Activated naive CD4-positive, alpha-beta T cell treated with anti-CD3 and anti-CD28 coated beads for 36 hours (primary cell): ENCODE results near the gene RAB11FIP2. TPM values are rescaled to one million over a fixed set of nuclear protein-coding genes. Genes with fewer than 3 reads are reported as not detected.

ENCODE experiments used
- CTCF ChIA-PET: fragments of 350-600 bp; sonication (Branson Sonifier 250); formaldehyde crosslinking; loops from one replicate; lab custom pipeline; 2021; ENCODE audit warnings: antibody characterized with exemption; lab: Charles Lee
- DNase-seq: peaks from one replicate; pipeline ENCODE4 v3.0.0-alpha.2; 2020
- H3K27ac Mint-ChIP-seq: one replicate; pipeline ENCODE4 v1.8.0; 2021; ENCODE audit warnings: mild to moderate bottlenecking, mixed read lengths
- H3K27me3 Mint-ChIP-seq: one replicate; pipeline ENCODE4 v1.8.0; 2021; ENCODE audit warnings: low read depth, mixed read lengths
- H3K36me3 Mint-ChIP-seq: one replicate; pipeline ENCODE4 v1.8.0; 2021; ENCODE audit warnings: low read depth, mixed read lengths
- H3K4me1 Mint-ChIP-seq: one replicate; pipeline ENCODE4 v1.8.0; 2021; ENCODE audit warnings: low read depth, mixed read lengths
- H3K4me3 Mint-ChIP-seq: one replicate; pipeline ENCODE4 v1.8.0; 2021; ENCODE audit warnings: mild to moderate bottlenecking, moderate library complexity, mixed read lengths
- H3K9me3 Mint-ChIP-seq: one replicate; pipeline ENCODE4 v1.8.0; 2021; ENCODE audit warnings: mixed read lengths
- intact Hi-C: fragments of 100-400 bp; cut with micrococcal nuclease; formaldehyde crosslinking; loops from one replicate; pipeline ENCODE4 v1.15.1; 2023
- total RNA-seq, 2 experiments: library from RNA; stranded (reverse); gene quantifications; one replicate each; pipeline ENCODE4 v1.2.3, GENCODE V29; 2021

The RAB11FIP2 gene
- total RNA-seq, 2 experiments from 2014 or later, result 9.9 to 11.6 TPM

DNA sequence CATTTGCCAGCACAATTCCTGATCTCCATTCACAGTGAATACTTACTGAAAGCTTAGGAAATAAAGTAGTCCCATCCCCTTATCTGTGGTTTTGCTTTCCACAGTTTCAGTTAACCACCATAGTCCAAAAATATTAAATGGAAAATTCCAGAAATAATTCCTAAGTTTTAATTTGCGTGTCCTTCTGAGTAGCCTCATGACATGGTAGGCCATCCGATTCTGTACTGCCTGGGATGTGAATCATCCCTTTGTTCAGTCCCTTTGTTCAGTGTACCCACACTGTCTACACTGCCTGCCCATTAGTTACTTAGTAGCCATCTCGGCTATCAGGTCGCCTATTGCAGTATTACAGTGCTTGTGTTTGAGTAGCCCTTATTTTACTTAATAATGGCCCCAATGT is 14.2 kb downstream of the RAB11FIP2 start:
- no peak overlapping the region for H3K27ac Mint-ChIP-seq
- intact Hi-C loops, result no loop called here
- no peaks in the 10 kb centered on the region for H3K27me3 Mint-ChIP-seq
- H3K36me3 Mint-ChIP-seq, result peaks cover 15% of the 10 kb centered on the region
- CTCF ChIA-PET, result no interaction called here
- no peak overlapping the region for H3K4me3 Mint-ChIP-seq
- no peak for DNase-seq
- peaks cover 36% of the 10 kb centered on the region for H3K4me1 Mint-ChIP-seq
- no peaks in the 10 kb centered on the region for H3K9me3 Mint-ChIP-seq

DNA sequence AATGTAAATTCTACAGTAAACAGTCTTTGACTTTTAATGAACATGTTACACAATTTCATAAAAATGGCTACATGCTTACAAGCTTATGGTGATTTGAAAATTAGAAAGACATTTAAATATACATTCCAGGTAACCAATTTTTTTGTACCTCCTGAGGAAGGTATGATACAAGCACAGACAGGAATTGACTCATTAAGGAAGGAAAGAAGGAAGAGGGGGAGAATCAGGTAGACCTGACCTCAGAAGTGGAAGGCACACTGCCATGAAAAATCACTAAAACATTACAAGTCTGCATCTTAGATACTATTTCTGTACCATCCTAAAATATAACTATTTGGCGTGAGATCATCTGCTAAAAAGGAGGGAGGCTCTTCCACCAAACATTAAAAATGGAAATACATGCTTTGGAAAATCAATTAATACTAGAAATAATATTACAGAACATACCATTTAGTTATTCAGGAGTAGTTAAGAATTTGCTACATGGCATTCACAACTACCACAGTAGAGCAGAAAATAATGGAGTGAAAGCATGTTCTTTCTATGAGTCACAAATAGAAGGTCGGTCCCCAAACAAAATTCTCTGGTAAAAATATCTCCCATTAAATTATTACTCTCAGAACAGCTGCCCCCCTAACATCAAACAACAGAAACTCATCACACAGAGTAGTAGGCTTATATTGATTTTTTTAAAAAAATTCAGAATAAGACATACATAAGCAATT is 15.2 kb downstream of the RAB11FIP2 start:
- no peak overlapping the region for H3K4me3 Mint-ChIP-seq
- CTCF ChIA-PET, result no interaction called here
- peaks cover 32% of the 10 kb centered on the region for H3K4me1 Mint-ChIP-seq
- H3K27me3 Mint-ChIP-seq, result no peaks in the 10 kb centered on the region
- DNase-seq, result no peak
- H3K9me3 Mint-ChIP-seq, result no peaks in the 10 kb centered on the region
- peaks cover 14% of the 10 kb centered on the region for H3K36me3 Mint-ChIP-seq
- H3K27ac Mint-ChIP-seq, result no peak overlapping the region
- intact Hi-C loops, result no loop called here

DNA sequence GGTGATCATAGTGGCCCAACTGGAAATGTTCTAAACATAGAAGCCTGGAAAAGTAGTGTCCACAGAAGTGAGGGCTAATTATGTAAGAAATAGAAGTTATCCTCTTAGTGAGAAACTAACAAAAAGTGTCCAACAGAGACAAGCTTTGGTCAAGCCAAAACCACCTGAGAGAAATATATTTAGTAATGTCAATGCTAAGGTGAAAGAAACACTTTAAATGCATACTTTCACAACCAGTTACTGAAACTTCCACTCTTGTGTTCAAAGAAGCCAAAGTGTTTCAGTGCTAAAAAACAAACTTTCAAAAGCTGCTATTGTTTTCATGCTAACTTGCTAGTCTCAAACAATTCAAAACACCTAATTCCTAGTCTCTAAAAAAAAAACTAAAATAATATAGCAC is 18.1 kb downstream of the RAB11FIP2 start:
- Mint-ChIP-seq H3K27me3 (no peaks in the 10 kb centered on the region), H3K9me3 (no peaks in the 10 kb centered on the region), H3K27ac (no peak overlapping the region), H3K36me3 (peaks cover 14% of the 10 kb centered on the region), H3K4me3 (no peak overlapping the region), H3K4me1 (peaks cover 19% of the 10 kb centered on the region)
- CTCF ChIA-PET, result interaction anchor here (0.6 to 0.7 kb wide), 2 partner anchors 10 to 709 kb away, joined by 3 read pairs; no protein-coding TSS in a partner anchor
- intact Hi-C loops, result no loop called here
- DNase-seq, result no peak

DNA sequence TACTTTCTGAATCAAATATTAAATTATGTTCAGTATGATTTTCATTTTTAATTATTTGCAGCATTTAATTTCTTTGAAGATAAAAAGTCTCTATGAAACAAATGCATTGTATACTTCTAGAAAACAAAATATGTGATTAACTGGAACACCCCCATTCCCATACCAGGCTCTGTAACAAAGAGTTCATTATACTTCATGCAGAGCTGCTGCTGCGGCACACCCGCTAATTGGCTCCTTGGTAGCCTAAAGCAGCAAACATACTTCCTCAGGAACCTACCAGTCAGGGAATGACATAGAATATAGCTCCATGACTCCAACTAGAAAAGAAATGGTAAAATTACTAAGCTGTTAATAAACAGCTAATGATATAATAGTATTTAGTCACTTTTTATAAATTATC is 19.3 kb downstream of the RAB11FIP2 start:
- no peaks in the 10 kb centered on the region for H3K27me3 Mint-ChIP-seq
- peaks cover 10% of the 10 kb centered on the region for H3K36me3 Mint-ChIP-seq
- H3K4me1 Mint-ChIP-seq, result peaks cover 19% of the 10 kb centered on the region
- intact Hi-C loops, result no loop called here
- H3K9me3 Mint-ChIP-seq, result no peaks in the 10 kb centered on the region
- CTCF ChIA-PET, result interaction anchor here (0.7 kb wide), 1 partner anchor 165 kb away, joined by 3 read pairs; no protein-coding TSS in a partner anchor
- H3K27ac Mint-ChIP-seq, result no peak overlapping the region
- no peak overlapping the region for H3K4me3 Mint-ChIP-seq
- no peak for DNase-seq

DNA sequence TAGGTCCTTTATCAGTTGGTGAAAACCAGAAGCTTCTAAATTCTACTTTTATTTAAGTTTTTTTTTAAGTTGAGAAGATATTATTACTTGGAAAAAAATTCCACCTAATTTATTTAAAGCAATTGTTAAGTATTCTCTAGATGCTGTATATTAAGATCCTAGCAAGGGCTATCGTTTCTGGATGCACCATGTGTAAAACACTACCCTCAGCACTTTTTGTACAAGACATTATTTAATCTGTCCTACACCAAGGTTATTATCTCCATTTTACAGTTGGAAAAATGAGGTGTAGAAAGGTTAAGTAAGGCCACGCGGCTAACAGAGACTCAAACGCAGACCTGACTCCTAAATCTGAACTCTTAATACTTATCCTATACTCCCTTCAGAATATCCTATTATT is 19.8 kb downstream of the RAB11FIP2 start:
- intact Hi-C loops, result no loop called here
- Mint-ChIP-seq H3K9me3 (no peaks in the 10 kb centered on the region), H3K36me3 (peaks cover 10% of the 10 kb centered on the region), H3K4me3 (no peak overlapping the region), H3K4me1 (peaks cover 16% of the 10 kb centered on the region), H3K27ac (no peak overlapping the region), H3K27me3 (no peaks in the 10 kb centered on the region)
- CTCF ChIA-PET, result no interaction called here
- no peak for DNase-seq

DNA sequence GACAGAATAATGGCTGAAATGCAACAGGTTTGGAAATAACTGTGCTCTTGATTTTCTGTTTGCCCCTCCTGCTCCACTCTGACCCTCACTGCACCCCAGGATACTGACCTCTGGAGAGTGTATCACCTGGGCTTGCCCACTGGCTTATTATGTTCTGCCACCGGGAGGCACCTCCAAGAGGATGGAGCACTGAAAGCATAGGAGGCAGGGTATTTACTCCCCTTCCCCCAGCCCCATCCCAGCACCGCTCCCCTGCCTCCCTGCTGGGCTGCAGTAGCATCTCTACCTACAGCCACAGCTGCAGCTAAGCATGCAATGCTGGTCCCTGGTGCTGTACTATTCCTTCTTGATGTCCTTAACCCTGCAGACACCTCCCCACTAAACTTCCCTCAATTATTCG is 26.4 kb downstream of the RAB11FIP2 start:
- Mint-ChIP-seq H3K4me1 (no peaks in the 10 kb centered on the region), H3K9me3 (no peaks in the 10 kb centered on the region), H3K27me3 (no peaks in the 10 kb centered on the region), H3K36me3 (peaks cover 6% of the 10 kb centered on the region), H3K27ac (no peak overlapping the region), H3K4me3 (no peak overlapping the region)
- DNase-seq, result no peak
- intact Hi-C loops, result no loop called here
- CTCF ChIA-PET, result no interaction called here

DNA sequence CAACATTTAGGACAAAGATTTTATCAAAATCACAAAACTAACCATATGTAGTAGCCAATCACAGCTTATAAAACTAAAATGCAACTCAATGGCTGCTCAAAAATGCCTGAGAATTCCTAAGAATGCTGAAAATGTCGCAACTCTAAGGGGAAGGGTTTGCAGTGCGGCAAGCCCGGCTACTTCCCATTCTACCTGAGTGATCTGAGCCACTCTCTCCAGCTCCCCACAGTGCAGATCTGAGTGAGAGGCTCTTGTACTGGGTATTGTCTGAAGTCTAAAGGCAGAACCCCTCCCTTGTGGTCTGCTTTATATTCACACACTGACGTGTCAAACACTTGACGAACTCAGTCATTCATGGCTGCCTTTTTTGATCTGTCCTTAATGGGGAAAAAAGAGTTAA is 28.9 kb downstream of the RAB11FIP2 start:
- no peak overlapping the region for H3K4me3 Mint-ChIP-seq
- CTCF ChIA-PET, result no interaction called here
- H3K27me3 Mint-ChIP-seq, result no peaks in the 10 kb centered on the region
- DNase-seq, result no peak
- no peaks in the 10 kb centered on the region for H3K4me1 Mint-ChIP-seq
- intact Hi-C loops, result no loop called here
- no peak overlapping the region for H3K27ac Mint-ChIP-seq
- H3K9me3 Mint-ChIP-seq, result no peaks in the 10 kb centered on the region
- H3K36me3 Mint-ChIP-seq, result peaks cover 12% of the 10 kb centered on the region

DNA sequence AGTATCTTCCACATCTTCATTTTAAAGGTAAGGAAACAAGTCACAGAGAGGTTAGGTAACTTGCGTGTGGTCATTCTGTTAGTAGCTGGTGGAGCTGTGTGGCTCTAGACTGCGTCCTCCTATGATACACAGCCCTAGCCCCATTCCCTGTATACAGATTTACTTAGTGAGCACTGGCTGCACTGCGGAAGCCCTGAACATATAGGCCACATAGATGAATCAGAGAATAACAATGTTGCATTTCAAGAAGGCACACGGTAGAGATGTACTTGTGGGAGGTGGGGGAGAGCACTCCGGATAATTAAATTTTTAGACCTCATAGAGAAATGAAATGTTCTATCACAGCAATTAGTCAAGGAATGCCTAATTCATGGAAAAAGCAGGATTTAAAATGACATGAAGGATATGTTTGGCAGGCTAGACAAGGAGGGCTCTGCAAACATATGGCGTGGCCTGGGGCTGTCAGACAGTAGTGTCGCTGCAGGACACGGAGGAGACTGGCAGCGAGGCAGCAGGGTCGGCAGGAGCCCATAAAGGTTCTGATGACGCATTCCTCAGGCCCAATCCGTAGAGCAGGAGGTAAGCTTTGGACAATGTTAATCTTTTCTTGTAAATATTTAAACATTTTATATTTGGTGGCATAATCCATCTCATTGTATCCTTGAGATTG is 29.5 kb downstream of the RAB11FIP2 start:
- no peaks in the 10 kb centered on the region for H3K9me3 Mint-ChIP-seq
- no peaks in the 10 kb centered on the region for H3K27me3 Mint-ChIP-seq
- DNase-seq, result no peak
- H3K36me3 Mint-ChIP-seq, result peaks cover 12% of the 10 kb centered on the region
- no peaks in the 10 kb centered on the region for H3K4me1 Mint-ChIP-seq
- no peak overlapping the region for H3K27ac Mint-ChIP-seq
- intact Hi-C loops, result no loop called here
- CTCF ChIA-PET, result no interaction called here
- no peak overlapping the region for H3K4me3 Mint-ChIP-seq

DNA sequence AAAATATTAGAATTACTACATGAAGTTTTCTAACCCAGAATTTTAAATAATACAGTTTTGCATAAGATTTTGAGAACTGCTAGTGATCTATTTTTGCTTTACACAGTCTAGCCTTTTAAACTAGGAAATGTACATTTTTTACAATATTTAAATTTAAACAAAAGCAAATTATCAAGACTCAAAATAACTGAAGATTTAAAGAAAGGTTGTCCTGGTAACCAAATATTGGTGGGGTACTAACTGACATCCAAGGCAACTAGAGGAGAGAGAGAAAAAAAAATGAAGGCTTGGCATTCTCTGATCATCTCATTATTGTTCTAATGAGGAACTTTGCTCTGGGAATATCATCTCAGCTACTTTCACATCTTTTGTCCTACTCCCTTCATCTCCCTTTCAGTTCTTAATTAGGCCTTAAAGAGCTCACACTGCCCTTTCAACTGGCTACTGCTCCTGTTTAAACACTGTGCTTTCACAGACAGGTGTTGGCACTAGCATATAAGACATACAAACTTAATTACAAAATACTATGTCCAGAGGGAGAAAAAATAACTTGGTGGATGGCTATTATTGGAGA is 33.7 kb downstream of the RAB11FIP2 start:
- Mint-ChIP-seq H3K4me3 (no peak overlapping the region), H3K4me1 (no peaks in the 10 kb centered on the region), H3K9me3 (no peaks in the 10 kb centered on the region), H3K36me3 (peaks cover 17% of the 10 kb centered on the region), H3K27ac (no peak overlapping the region), H3K27me3 (no peaks in the 10 kb centered on the region)
- DNase-seq, result no peak
- CTCF ChIA-PET, result no interaction called here
- intact Hi-C loops, result no loop called here

DNA sequence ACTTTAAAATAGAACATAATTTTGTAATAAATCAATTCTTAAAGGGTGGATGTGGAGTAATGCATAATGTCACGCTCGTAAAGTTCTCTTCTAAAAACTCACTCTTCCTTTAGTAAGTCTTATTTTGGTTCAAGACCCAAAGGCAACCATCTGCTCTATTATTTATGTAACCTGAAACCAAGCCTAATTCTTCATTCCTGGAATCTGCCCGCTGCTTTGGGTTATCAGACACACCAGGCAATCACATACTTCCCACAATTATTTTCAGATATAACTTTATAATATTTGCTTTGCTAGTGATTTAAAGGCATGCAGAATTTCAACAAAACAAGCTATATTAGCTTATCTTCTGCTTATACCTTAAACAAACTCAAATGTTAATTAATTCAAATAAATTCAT is 39.0 kb downstream of the RAB11FIP2 start:
- H3K27me3 Mint-ChIP-seq, result no peaks in the 10 kb centered on the region
- H3K9me3 Mint-ChIP-seq, result no peaks in the 10 kb centered on the region
- no peak overlapping the region for H3K4me3 Mint-ChIP-seq
- H3K36me3 Mint-ChIP-seq, result peaks cover 24% of the 10 kb centered on the region
- no peak for DNase-seq
- CTCF ChIA-PET, result no interaction called here
- H3K4me1 Mint-ChIP-seq, result peaks cover under 1% of the 10 kb centered on the region
- no peak overlapping the region for H3K27ac Mint-ChIP-seq
- intact Hi-C loops, result no loop called here

DNA sequence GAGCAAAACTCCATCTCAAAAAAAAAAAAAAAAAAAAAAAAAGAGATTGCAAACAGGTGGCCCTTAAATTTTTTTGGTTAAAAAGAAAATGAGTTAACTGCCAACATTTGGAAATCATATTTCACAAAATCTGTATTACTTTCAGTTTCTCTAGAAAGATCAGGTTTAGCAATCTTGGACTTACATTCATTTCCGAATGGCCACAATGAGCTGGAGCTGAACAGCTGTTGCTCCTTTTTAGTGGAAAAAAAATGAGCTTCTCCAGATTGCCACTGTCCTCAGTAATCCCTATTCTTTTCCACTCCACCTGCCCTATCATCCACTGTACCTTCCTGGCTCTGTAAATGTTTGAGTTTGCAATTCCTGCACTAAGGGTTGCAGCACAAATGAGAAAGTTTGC is 43.6 kb downstream of the RAB11FIP2 start:
- no peak overlapping the region for H3K27ac Mint-ChIP-seq
- no peaks in the 10 kb centered on the region for H3K9me3 Mint-ChIP-seq
- H3K4me1 Mint-ChIP-seq, result peaks cover 6% of the 10 kb centered on the region
- intact Hi-C loops, result loop anchor here (5.0 kb wide), 1 partner anchor 34 kb away; no protein-coding TSS in a partner anchor
- H3K27me3 Mint-ChIP-seq, result no peaks in the 10 kb centered on the region
- CTCF ChIA-PET, result no interaction called here
- H3K4me3 Mint-ChIP-seq, result no peak overlapping the region
- no peak for DNase-seq
- peaks cover 42% of the 10 kb centered on the region for H3K36me3 Mint-ChIP-seq

DNA sequence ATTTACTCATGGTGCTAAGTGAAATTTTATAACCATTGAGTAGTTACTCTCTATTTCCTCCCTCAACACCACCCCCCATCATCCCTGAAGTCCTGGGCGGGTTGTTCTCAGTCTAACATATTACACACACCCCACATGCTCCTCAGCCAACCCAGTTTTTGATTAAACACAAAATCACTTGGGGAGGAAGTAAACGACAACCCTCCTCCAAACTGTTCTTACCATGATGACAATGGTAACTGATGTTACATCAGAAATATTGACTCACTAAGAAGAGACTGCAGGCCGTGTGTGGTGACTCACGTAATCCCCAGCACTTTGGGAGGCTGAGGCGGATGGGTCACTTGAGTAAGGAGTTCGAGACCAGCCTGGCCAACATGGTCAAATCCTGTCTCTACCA is 44.2 kb downstream of the RAB11FIP2 start:
- Mint-ChIP-seq H3K4me1 (peaks cover 6% of the 10 kb centered on the region), H3K4me3 (no peak overlapping the region), H3K36me3 (peaks cover 43% of the 10 kb centered on the region), H3K27me3 (no peaks in the 10 kb centered on the region), H3K27ac (peak overlapping the region; percentile 67), H3K9me3 (no peaks in the 10 kb centered on the region)
- intact Hi-C loops, result loop anchor here (5.0 kb wide), 1 partner anchor 35 kb away; no protein-coding TSS in a partner anchor
- CTCF ChIA-PET, result no interaction called here
- peak; percentile 42 for DNase-seq
